Panc1 (cell line): ENCODE data around the gene MCRIP2. TPM values are rescaled to one million over a fixed set of nuclear protein-coding genes. Genes with fewer than 3 reads are reported as not detected.

Experiments
- ATAC-seq: fragments of 200-7000 bp; cut with Tn5 transposase; 2 replicates; pipeline ENCODE4 v1.9.1; 2020; ENCODE audit warnings: mild to moderate bottlenecking, moderate library complexity
- BruUV-seq: library from RNA; stranded (reverse); fragments of 400-500 nt; replicated peaks from 2 replicates; lab custom pipeline; 2021; lab: Mats Ljungman, UMichigan
- CTCF ChIA-PET: fragments of 300-600 bp; sonication (Branson Sonifier 250); formaldehyde crosslinking; loops from one replicate; lab custom pipeline; 2022; ENCODE audit warnings: antibody characterized with exemption; lab: Charles Lee
- POLR2A ChIA-PET: fragments of 300-600 bp; sonication (Branson Sonifier 250); formaldehyde crosslinking; loops from one replicate; lab custom pipeline; 2022; ENCODE audit warnings: antibody characterized with exemption; lab: Charles Lee
- DNase-seq: peaks from one replicate; pipeline ENCODE4 v3.0.0-alpha.2; 2010; ENCODE audit warnings: low read depth, low spot score
- H3K27ac ChIP-seq: 2 replicates; pipeline ENCODE4 v1.5.1; 2011; ENCODE audit warnings: mild to moderate bottlenecking, low read length, inconsistent platforms
- H3K27me3 ChIP-seq: fragments of 200-500 bp; sonication (Bioruptor generic); 2 replicates; pipeline ENCODE4 v1.6.0; 2014; ENCODE audit warnings: low read length, inconsistent platforms; ENCODE audit not compliant: control insufficient read depth, insufficient read depth
- H3K36me3 ChIP-seq: fragments of 200-500 bp; sonication (Bioruptor generic); 2 replicates; pipeline ENCODE4 v1.5.1; 2014; ENCODE audit warnings: inconsistent platforms, mild to moderate bottlenecking, low read length, moderate library complexity; ENCODE audit not compliant: control insufficient read depth, insufficient read depth
- H3K4me1 ChIP-seq: 2 replicates; pipeline ENCODE4 v1.5.1; 2011; ENCODE audit warnings: inconsistent platforms, mild to moderate bottlenecking, low read length, moderate library complexity; ENCODE audit not compliant: control insufficient read depth, insufficient read depth
- H3K4me3 ChIP-seq, 2 experiments: 2 replicates each; pipeline ENCODE4 v1.5.1; 2011 to 2012; ENCODE audit warnings: low read depth in 2 of 2, low read length in 2 of 2, mild to moderate bottlenecking in 2 of 2, inconsistent platforms in 1 of 2, moderate library complexity in 1 of 2
- H3K9me3 ChIP-seq: fragments of 200-500 bp; sonication (Bioruptor generic); 2 replicates; pipeline ENCODE4 v1.5.1; 2014; ENCODE audit warnings: low read depth, mild to moderate bottlenecking, inconsistent platforms, low read length, moderate library complexity; ENCODE audit not compliant: control insufficient read depth, insufficient read depth
- CTCF ChIP-seq: fragments of 450-650 bp; IDR thresholded peaks from 2 replicates; pipeline ENCODE4 v1.5.1; 2017; ENCODE audit warnings: mild to moderate bottlenecking
- POLR2AphosphoS5 ChIP-seq: IDR thresholded peaks from 2 replicates; pipeline ENCODE4 v1.6.1; 2012; ENCODE audit warnings: mild to moderate bottlenecking, low read depth, low read length, moderate library complexity
- REST ChIP-seq, 2 experiments: IDR thresholded peaks; 2 replicates each; pipeline ENCODE4 v1.6.1; 2011 to 2012; ENCODE audit warnings: low read depth in 2 of 2, control low read depth in 1 of 2, low read length in 1 of 2, mild to moderate bottlenecking in 1 of 2, moderate library complexity in 1 of 2; ENCODE audit not compliant: insufficient read depth in 1 of 2
- SIN3A ChIP-seq: IDR thresholded peaks from 2 replicates; pipeline ENCODE4 v1.6.1; 2012; ENCODE audit warnings: low read depth, mild to moderate bottlenecking, low read length, moderate library complexity, borderline replicate concordance; ENCODE audit not compliant: insufficient read depth
- TCF7L2 ChIP-seq: IDR thresholded peaks from 2 replicates; pipeline ENCODE4 v1.6.1; 2011; ENCODE audit warnings: mild to moderate bottlenecking, low read depth, low read length, inconsistent platforms
- in situ Hi-C: cut with HindIII; loops from 2 replicates; pipeline ENCODE4 v1.10.0; 2016; ENCODE audit warnings: low sequenced_read_pairs, low pct_unique_long_range_greater_than_20kb
- intact Hi-C: fragments of 100-400 bp; cut with micrococcal nuclease; formaldehyde crosslinking; loops from one replicate; pipeline ENCODE4 v1.10.0; 2022; ENCODE audit not compliant: unreplicated experiment
- total RNA-seq: library from RNA; stranded (reverse); gene quantifications from one replicate; pipeline ENCODE4 v1.2.1, GENCODE V29; 2021; ENCODE audit not compliant: unreplicated experiment

MCRIP2 gene
- total RNA-seq, 1 experiment from 2014 or later, result 91.6 TPM

GRCh38 chr16:682493-683395, 41.1 kb downstream of the MCRIP2 start:
- no peaks in the 10 kb centered on the region for H3K9me3 ChIP-seq
- TF ChIP-seq TCF7L2 (no peak), CTCF (peak; percentile 24), POLR2AphosphoS5 (peak; percentile 28; the same call in 1 of the 2 replicates), REST (IDR thresholded peaks at IDR 0.05; ENCODE audit: insufficient read depth in 1 of 2, low read depth in 2 of 2, low read length in 1 of 2) (no peak; a peak in 1 of 4 replicates), SIN3A (peak; percentile 74; the same call in 1 of the 2 replicates)
- ChIA-PET CTCF (no interaction called here), POLR2A (no interaction called here)
- intact Hi-C loops, result loop anchor here (10.0 kb wide), 1 partner anchor 1092 kb away; the partner anchor contains the start of genes EME2, MRPS34 and NME3
- peaks cover 5% of the 10 kb centered on the region; the same call in 1 of the 2 replicates for H3K36me3 ChIP-seq
- no peak for DNase-seq
- peak overlapping the region; percentile 87 for H3K27ac ChIP-seq
- peak overlapping the region; percentile 66 to 71 for H3K4me3 ChIP-seq
- BruUV-seq, result no TSS peak
- in situ Hi-C loops, result no loop called here
- H3K27me3 ChIP-seq, result no peaks in the 10 kb centered on the region
- H3K4me1 ChIP-seq, result peaks cover 18% of the 10 kb centered on the region
- ATAC-seq, result peak; percentile 7

- ATAC-seq, result peak; percentile 7
- TF ChIP-seq SIN3A, result no peak
- no peak for TF ChIP-seq POLR2AphosphoS5
- TF ChIP-seq REST (IDR thresholded peaks at IDR 0.05; ENCODE audit: insufficient read depth in 1 of 2, low read depth in 2 of 2, low read length in 1 of 2), result no peak
- no peak for TF ChIP-seq TCF7L2
- no peak for TF ChIP-seq CTCF
- CTCF ChIA-PET, result no interaction called here
- intact Hi-C loops (loop anchor here (10.0 kb wide), 1 partner anchor 1091 kb away; the partner anchor contains the start of genes EME2, MRPS34 and NME3), in situ Hi-C loops (no loop called here)
- no peaks in the 10 kb centered on the region for H3K9me3 ChIP-seq
- H3K4me1 ChIP-seq, result peaks cover 18% of the 10 kb centered on the region
- POLR2A ChIA-PET, result no interaction called here
- no peak for DNase-seq
- H3K27ac ChIP-seq, result peak overlapping the region; percentile 87
- BruUV-seq, result no TSS peak
- peaks cover 5% of the 10 kb centered on the region; the same call in 1 of the 2 replicates for H3K36me3 ChIP-seq
- H3K27me3 ChIP-seq, result no peaks in the 10 kb centered on the region
- peak overlapping the region; percentile 66 to 71 for H3K4me3 ChIP-seq
Measured at GRCh38 chr16:683396-684070, 41.9 kb downstream of the MCRIP2 start.
